Ishikawa (cell line): ENCODE measurements around the gene RASSF4.

Source experiments
- CEBPB ChIP-seq: IDR thresholded peaks from 2 replicates; pipeline ENCODE4 v1.6.1; 2012
- CREB1 ChIP-seq: IDR thresholded peaks from 2 replicates; pipeline ENCODE4 v1.6.1; 2012; ENCODE audit warnings: low read depth
- EGR1 ChIP-seq: IDR thresholded peaks from 2 replicates; pipeline ENCODE4 v1.6.1; 2012
- EP300 ChIP-seq: IDR thresholded peaks from 2 replicates; pipeline ENCODE4 v1.6.1; 2012; ENCODE audit warnings: borderline replicate concordance
- FOXM1 ChIP-seq: IDR thresholded peaks from 2 replicates; pipeline ENCODE4 v1.6.1; 2012; ENCODE audit warnings: low read depth, borderline replicate concordance
- MAX ChIP-seq: IDR thresholded peaks from 2 replicates; pipeline ENCODE4 v1.6.1; 2012
- NFIC ChIP-seq: IDR thresholded peaks from 2 replicates; pipeline ENCODE4 v1.6.1; 2012
- RAD21 ChIP-seq: IDR thresholded peaks from 2 replicates; pipeline ENCODE4 v1.6.1; 2012; ENCODE audit warnings: low read depth
- REST ChIP-seq: IDR thresholded peaks from 2 replicates; pipeline ENCODE4 v1.6.1; 2012; ENCODE audit warnings: low read depth, mild to moderate bottlenecking
- TAF1 ChIP-seq: IDR thresholded peaks from 2 replicates; pipeline ENCODE4 v1.6.1; 2012; ENCODE audit warnings: low read depth, mild to moderate bottlenecking
- TCF12 ChIP-seq: IDR thresholded peaks from 2 replicates; pipeline ENCODE4 v1.6.1; 2012; ENCODE audit warnings: low read depth
- TEAD4 ChIP-seq: IDR thresholded peaks from 2 replicates; pipeline ENCODE4 v1.6.1; 2012
- YY1 ChIP-seq: IDR thresholded peaks from 2 replicates; pipeline ENCODE4 v1.6.1; 2012; ENCODE audit warnings: low read depth
- ZBTB7A ChIP-seq: IDR thresholded peaks from 2 replicates; pipeline ENCODE4 v1.6.1; 2012; ENCODE audit warnings: low read depth
- TF ChIP-seq, protein P1 (sequence below): IDR thresholded peaks from 2 replicates; pipeline ENCODE4 v1.6.1; 2012

The RASSF4 gene

GRCh38 chr10:44994752-44995530 lies 35.3 kb downstream of the RASSF4 start:
- TF ChIP-seq RAD21, result no peak
- no peak for TF ChIP-seq FOXM1
- TF ChIP-seq YY1, result no peak
- no peak for TF ChIP-seq NFIC
- TF ChIP-seq REST, result no peak
- no peak for TF ChIP-seq TAF1
- TF ChIP-seq TEAD4, result no peak
- TF ChIP-seq, protein P1, sequence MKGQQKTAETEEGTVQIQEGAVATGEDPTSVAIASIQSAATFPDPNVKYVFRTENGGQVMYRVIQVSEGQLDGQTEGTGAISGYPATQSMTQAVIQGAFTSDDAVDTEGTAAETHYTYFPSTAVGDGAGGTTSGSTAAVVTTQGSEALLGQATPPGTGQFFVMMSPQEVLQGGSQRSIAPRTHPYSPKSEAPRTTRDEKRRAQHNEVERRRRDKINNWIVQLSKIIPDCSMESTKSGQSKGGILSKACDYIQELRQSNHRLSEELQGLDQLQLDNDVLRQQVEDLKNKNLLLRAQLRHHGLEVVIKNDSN, result no peak
- TF ChIP-seq CREB1, result no peak
- TF ChIP-seq CEBPB, result no peak
- TF ChIP-seq EGR1, result no peak

- no peak for TF ChIP-seq NFIC
- TF ChIP-seq REST, result no peak
- no peak for TF ChIP-seq RAD21
- TF ChIP-seq, protein P1, result no peak
- no peak for TF ChIP-seq CEBPB
- TF ChIP-seq ZBTB7A, result no peak
- no peak for TF ChIP-seq CREB1
- TF ChIP-seq FOXM1, result no peak
- no peak for TF ChIP-seq MAX
These were observed 35.9 kb downstream of the RASSF4 start for GRCh38 chr10:44995581-44995913.

- no peak for TF ChIP-seq ZBTB7A
- no peak for TF ChIP-seq NFIC
- TF ChIP-seq TEAD4, result no peak
- TF ChIP-seq FOXM1, result no peak
- no peak for TF ChIP-seq MAX
- no peak for TF ChIP-seq REST
- TF ChIP-seq YY1, result no peak
- TF ChIP-seq, protein P1, result no peak
- no peak for TF ChIP-seq EGR1
- no peak for TF ChIP-seq CEBPB
- no peak for TF ChIP-seq RAD21
- no peak for TF ChIP-seq TAF1
- no peak for TF ChIP-seq CREB1
- TF ChIP-seq EP300, result no peak
- TF ChIP-seq TCF12, result no peak
These were observed 36.5 kb downstream of the RASSF4 start for GRCh38 chr10:44995914-44996669.
